HG02884 (cell line): ENCODE results near the gene PRPF6.

Experiments used
- ATAC-seq: cut with Tn5 transposase; IDR thresholded peaks from one replicate; pipeline ENCODE4 v1.9.1; 2021; ENCODE audit warnings: mild to moderate bottlenecking, moderate library complexity; ENCODE audit not compliant: unreplicated experiment

The PRPF6 gene

DNA sequence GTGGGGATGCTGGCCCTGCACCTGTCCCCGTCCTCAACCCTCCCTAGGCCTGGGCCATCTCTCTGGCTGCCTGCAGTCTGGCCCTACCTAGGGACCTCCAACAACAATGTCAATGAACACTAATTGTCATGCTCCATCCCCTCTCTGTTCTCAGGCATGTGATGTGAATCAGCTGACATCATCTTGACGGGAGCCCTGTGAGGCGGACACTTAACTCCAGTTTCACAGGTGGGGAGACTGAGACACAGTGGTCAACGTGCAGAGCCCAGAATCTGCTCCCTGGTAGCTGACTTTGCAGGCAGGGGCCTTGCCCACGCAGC, 81.3 kb downstream of the PRPF6 start:
- ATAC-seq: no peak

DNA sequence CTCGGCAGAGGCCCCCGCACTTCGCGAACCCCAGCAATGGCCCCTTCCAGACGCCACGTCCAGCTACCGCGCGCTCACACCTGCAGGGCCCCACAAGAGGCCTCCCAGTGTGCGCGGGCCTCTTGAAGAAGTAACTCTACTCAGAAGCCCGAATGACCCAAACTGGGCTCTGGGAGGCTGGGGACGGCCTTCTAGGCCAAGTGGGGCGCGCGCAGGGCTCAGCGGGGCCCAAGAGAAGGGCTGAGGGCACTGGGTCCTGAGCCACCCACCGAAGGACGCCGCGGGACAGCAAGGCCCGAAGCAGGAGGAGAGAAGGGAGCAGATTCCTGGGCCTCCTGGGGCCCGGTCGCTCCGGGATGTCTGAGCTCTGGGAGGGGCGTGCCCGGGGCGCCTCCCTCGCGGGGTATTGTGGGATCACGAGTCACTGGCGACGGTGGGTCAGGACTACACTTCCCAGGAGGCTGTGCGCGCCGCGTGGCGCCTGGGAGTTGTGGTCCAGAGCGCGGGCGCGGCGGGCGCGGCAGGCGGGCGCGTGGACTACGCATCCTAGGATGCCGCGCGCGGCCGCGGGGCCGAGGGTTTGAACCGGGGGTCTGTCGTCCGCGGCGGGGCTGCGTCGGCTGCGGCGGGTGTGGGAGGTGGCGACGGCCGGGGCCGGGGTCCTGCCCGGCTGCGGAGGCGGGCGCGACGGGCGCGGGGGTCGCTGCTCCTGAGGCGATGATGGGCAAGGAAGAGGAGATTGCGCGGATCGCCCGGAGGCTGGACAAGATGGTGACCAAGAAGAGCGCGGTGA, 81.9 kb downstream of the PRPF6 start, which contains the start of gene TCEA2:
TSS of gene TCEA2 (plus strand) at position 603 of the 793 bp plus-strand sequence. CDS start at position 718, 115 bp downstream.
- ATAC-seq: peak; percentile 70

DNA sequence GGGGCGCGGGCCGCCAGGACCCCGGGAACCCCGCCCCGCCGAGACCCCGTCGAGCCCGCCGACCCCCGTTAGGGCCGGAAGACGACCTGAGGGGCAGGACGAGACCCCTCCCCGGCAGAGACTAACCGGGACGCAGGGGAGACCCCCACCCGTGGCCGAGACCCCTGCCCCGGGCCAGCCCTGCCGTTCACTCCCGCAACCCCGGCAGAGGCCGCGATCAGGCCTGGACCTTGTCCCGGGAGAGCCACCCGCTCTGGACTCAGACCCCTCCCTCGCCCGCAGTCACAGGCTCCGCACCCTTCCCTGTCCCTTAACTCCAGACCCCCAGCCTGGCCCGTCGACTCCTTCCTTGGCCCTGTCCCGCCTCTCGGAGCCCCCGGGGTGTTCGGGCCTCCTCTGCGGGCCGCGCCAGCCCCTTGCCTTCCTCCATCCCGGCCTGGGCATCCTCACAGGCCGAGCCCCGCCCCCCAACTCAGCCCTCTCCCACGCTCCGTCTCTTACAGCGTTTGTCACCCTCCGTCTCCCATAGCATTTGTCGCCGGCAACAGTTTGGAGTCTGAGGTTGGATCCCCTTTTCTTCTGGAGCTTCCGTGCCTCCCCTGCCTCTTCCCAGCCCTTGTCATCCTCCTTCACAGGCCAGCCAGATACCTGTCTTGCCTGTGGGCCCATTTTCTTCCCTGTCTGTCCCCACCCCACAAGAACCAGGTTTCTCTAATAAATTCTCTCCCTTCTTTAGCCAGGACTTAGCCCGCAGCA, 82.6 kb downstream of the PRPF6 start:
- ATAC-seq: no peak

DNA sequence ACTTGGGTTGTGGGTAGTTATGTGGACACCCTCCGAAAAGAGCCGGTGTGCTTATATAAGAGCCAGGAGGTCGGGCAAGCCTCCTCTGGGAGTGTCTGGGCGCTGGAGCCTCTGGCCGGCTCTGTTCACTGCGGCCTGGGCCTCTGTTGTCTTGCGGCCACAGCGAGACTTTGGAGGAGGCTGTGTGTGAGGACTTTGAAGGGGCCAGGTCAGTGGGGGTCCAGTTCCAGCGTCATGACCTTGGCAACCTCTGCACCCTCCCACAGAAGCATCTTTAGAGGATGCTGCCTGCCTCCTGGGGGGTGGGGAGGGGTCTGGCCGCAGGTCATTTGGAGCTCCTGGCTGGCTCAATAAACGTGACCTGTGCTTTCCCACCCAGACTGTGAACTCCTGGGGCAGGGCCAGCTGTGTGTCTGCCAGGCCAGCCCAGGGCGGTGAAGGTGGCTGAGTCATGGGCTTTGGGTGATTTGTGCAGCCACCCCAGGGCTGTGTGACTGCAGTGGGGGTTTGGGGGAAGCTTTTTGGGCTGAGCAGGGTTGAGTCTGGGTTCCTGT, 83.3 kb downstream of the PRPF6 start:
- ATAC-seq: no peak

DNA sequence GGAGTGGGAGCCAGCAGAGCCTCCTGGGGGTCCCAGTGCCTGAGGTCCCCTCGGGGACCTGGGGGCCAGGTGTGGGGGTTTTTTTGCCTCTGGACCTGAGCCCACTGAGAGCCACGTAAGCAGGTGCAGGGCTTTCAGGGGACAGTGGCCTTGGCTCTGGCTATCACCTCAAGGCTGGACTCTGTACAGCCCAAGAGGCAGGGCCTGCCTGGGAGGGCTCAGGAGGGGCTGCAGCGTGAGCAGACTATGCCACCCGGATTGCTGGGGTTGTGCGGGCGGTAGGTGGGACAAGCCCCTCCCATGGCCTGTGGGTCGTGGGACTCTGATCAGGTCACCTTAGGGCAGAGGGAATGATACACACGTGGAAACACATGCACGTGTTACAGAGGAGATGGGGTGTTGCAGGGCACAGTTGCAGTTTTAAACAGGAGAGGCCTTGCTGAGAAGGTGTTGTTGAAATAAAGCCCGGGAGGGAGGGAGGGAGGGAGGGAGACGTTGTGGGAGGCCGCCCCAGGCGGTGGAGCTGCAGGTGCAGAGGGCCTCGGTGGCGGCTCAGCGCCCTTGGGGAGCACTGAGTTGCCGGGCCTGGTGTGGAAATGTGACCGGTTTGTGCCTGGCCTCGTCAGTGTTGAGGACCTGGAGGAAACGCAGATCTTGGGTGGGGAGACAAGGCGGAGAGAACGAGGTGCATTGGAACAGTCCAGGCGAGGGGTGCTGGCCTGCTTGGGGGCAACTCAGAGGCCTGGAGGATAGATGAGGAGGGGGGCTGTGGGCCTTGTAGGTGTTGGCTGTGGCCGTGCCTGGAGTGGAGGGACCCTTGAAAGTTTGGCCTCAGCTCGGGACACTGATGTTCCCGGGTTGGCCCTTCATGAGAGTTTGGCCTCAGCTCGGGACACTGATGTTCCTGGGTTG, 84.4 kb downstream of the PRPF6 start:
- ATAC-seq: no peak

DNA sequence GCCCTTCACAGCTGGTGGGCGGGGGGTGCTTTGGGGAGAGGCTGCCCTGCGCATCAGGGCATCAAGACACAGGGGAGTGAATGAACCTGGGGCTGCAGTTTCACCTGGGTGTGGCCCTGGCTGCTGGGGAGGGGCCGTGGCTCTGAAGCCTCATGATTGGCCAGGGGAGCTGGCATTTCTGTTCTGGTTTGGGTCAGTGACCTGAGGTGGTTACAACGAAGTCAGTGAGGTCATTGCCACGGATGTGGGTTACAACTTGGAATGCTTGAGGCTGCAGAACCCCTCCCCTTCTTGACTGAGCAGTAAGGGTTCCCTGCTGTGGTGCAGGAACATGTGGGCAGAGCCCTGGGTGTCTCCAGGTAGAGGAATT, 85.0 kb downstream of the PRPF6 start:
- ATAC-seq: no peak

DNA sequence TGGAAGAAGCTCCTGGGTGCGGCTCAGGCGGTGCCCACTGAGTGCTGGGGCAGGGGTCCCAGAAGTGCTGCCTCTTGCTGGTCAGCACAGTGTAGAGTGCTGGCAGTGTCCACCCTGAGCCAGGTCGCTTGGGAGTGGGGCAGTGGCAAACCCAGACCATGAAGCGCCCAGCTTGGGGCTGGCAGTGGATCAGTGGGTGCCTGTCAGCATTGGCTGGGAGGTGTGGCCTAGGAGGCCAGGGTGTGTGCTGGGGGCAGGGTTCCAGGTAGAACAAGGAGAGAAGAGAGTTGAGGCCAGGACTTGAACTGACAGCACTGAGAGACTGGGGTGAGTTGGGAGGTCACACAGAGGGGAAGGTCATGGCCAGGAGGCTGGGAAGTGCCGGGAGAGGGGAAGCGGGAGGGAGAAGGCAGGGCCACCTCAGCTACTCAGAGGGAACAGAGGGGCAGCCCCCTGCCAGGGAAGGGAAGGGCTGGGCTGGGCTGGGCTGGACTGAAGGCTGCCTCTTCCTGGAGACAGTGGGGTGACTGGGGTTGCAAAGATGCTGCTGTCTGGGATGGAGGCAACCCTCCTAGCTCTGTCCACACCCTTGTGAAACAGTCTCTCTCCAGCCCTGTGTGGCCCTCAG, 86.2 kb downstream of the PRPF6 start:
- ATAC-seq: no peak

DNA sequence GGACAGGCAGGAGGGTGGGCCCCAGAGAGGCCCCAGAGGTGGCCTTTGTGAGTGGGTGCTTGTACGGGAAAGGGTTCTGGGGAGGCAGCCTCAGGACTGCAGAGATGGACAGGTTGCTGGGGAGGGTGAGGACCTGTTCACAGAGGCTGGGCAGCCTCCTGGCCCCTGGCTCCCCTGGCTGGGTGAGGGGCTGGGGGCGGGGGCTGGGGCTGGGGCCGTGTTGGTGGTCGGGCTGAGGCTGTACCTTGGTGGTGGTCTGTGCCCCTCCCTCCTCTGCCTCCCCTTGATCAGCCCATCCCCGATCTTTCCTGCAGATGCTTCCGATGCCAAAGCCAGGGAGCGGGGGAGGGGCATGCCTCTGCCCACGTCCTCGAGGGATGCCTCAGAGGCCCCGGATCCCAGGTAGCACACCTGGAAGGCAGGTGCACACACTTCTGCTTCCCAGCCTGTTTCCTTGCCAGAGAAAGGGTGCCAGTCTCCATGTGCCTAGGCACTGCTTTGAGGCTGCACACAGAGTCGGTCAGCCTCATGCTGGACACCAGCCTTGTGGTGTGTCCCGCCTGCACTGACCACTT, 86.9 kb downstream of the PRPF6 start:
- no peak for ATAC-seq

DNA sequence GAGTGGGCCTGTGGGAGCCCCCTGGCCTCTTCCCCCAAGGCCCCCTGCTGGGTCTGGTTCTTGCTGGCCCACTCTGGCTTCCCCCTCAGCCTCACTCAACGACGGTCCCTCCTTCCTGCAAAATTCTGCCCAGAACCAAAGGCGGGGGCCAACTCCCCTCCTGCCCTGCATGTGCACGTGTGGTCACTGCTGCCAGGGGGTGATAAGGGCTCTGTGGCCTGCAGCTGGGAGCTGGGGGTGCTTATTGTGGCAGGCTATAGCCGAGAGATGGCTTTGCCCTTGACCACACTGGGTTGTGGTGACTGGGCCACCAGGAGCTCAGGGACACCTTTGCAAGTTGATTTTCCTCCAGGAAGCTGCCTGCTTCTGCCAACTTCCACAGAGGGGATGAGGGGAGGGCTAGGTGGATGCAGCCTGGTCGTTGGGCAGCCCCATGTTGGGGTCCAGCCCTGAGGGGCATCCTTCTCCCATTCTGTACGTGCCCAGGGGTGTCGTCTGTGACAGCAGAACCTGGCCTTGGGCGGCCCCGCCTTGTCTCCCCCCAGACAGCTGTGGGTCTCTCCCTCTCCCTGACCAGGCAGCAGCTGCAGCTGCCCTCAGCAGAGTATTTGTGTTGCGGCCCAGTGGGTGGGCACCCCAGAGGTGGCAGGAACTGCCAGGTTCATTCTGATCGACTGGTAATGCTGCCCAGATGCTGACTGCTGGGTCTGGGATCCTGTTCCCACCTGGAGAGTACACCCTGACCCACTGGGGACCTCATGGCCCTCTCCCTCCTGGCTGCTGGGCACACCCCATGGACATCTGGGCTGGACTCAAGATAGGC, 87.7 kb downstream of the PRPF6 start:
- no peak for ATAC-seq

DNA sequence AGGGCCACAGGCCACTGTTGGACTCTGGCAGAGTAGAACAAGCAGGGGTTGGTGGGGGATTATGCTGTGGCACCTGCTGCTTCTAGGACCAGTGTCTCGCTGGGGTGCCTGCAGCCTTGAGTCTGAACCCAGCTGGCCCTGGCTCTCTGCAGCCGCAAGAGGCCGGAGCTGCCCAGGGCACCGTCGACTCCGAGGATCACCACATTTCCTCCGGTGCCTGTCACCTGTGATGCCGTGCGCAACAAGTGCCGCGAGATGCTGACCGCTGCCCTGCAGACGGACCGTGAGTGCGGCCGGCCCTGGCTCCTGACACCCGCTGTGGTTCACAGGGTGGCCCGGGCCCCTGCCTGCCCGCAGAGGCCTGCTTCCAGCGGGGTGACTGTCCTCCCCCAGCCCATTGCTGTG, 88.3 kb downstream of the PRPF6 start:
- ATAC-seq: no peak

DNA sequence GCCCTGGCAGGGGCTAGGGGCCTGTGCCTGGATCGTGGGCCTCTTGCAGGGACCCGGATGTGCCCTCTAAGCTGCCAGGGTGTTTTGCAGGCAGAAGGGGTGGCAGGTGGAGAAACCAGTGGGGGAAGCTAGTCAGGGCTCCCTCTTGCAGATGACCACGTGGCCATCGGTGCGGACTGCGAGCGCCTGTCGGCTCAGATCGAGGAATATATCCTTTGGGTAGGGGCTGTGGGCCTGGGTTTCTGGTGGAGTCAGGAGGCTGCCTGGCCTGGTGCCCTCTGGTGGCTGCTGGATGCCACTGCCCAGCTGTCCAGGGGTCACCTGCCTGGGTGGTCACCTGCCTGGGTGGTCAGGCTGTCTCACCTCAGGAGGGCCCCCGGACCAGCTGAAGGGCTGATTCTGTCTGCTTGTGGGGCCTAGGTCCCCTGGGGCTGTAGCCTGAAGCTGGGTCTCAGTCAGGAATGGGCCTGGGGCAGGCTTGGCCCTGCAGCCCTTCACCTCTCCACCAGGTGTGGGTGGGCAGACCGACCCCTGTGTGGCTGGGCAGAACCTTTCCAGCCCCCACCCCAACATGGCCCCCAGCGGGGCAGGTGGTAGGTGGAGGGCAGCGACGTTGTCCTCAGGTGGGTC, 88.8 kb downstream of the PRPF6 start:
- no peak for ATAC-seq

DNA sequence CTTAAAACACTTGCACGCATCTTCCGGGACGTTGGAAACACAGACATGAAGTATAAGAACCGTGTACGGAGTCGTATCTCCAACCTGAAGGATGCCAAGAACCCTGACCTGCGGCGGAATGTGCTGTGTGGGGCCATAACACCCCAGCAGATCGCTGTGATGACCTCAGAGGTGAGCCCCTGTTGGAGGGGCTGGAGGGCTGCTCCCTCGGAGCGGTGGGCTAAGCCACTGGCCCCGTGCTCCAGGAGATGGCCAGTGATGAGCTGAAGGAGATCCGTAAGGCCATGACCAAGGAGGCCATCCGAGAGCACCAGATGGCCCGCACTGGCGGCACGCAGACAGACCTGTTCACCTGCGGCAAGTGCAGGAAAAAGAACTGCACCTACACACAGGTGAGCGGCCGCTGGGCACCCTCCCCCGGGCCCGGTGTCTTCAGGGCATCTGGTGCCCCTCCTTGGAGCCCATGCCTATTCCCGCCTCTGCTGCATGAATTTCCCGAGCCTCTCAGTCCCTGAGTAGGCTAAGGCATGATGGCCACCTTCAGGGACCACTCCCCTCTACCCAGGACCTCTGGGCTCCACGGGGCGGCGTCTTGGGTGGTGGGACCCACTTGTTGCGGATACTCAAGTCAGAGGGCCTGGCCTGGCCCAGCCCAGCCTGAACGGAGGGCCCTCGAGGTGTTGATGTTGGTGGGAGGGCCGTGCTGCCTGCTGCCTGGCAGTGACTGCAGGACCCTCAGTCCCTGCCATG, 89.5 kb downstream of the PRPF6 start:
- ATAC-seq: no peak

DNA sequence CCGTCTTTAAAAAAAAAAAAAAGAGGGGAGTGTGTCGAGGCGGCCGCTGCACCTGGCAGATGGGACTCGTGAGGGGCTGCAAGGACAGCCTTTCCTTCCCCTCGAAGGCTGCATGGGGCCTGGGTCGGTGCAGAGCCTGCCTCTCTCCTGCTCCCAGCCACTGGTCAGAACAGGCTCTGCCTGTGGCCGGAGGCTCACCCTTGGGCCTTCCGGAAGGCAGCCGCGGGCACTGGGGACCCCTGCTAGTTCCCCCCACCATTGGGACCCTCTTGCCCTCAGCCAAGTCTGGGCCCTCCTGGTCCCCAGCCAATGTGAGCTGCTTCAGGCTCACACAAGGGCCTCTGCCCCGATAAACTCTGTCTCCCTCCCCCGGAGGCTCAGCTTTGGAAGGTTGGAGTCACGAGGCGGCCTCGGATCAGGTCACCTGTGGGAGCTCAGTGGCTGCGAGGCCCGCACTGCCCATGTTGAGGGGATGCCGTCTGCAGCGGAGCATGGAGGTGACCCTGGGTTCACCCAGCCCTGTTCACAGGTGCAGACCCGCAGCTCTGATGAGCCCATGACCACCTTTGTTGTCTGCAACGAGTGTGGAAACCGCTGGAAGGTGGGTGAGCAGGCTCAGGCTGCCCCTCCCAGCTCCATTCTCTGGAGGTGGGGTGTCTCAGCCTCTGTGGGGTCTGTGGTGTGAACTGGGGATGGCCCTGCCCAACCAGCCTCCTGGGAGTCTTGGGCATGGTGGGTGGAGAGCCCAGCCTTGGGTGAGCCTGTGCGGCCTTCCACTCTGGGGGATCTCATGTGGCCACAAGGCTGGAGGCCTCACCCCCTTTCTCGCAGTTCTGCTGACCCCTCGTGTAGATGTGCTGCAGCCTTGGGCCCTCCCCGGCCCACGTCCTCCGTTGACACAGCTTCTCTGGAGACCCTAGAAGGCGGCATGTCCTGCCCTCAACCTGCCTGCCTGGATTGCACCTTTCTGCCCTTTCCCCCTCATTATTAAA, 90.7 kb downstream of the PRPF6 start:
- ATAC-seq: no peak

DNA sequence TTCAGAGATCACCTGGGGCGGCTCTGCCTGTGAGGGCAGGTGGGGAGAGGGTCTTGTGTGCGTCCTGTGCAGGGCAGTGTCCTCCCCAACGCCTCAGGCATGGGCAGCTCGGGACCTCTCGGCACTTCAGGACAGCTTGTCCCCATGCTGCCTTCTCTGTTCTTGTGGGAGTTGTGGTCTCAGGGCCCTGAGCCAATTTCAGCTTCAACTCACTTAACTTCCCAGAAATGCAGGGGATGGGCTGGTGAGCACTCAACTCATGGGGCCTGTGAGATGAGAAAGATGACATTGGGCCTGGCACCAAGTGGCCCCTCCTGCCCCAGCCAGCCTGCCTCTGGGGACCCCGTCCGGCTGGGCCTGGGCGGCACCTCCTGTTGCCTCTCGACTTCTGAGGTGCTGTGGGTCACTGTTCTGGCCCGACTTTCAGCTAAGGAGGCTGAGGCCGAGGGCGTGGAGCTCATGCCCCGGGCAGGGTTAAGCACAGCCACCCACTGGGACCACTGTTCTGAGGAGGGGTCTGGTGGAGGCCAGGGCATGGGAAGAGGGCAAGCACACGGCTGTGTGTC, 91.6 kb downstream of the PRPF6 start:
- no peak for ATAC-seq

DNA sequence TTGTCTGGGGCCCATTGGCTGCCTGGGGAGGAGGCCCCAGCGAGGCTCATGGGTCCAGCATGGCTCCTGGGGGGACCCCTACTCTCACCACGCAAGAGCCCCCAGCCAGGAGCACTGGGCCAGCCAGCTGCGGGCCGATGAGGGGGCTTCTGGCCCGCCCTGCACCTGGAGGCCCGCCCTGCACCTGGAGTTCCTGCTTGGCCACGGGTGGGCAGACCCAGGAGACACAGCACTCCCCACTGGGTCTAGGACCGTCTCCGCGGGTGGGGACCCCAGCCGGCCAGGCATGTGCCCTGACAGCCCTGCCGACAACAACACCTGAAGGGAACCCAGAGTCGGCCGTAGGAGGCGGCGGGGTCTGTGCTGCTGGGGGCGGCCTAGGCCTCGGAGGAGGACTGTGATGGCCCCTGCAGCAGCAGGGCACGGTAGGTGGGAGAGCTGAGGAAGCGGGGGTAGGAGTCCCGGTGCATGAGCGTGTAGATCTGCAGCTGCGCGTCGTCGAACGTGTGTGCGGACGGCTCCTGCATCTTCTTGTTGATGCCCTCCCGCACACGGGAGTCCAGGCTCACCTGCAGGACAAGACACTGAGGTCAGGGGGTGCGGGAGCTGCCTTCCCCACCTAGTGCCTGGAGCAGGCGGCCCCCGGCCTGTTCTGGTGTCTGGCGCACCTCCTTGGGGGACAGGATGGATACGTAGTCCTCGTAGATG, 92.7 kb downstream of the PRPF6 start:
- ATAC-seq: no peak

DNA sequence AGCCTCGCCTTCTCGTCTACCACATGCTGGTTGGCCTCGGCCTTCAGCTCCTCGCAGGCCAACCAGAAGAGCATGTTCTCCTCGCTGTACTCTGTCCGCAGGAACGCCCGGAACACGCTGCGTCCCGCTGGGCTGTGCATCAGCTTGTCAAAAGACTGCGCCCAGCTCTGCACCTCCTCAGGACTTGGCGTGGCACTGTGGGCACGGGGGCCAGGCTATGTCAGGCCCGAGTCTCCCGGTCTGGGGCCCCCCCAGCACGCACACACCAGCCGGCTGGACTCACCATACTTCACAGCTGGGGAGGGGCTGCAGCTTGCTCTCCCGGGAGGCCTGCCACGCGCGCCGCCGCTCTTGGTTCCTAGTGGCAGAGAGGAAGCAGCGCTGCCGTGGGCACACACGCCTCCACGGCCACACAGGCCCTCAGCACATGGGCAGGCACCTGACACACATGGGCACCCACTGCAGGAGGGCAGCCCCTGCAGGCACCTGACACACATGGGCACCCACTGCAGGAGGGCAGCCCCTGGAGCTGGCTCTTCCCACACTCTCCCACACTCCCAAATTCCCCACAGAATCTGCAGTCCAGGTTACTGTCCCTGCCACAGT, 93.4 kb downstream of the PRPF6 start:
- ATAC-seq: no peak
